ENCODE data around the gene EME2. TPM values are rescaled to one million over a fixed set of nuclear protein-coding genes. Genes with fewer than 3 reads are reported as not detected.

EME2 gene
- total and polyA plus RNA-seq, 2 donors (not counting 1 experiment from before 2014, with no cell fraction given), result 2.2 to 8.3 TPM

- H3K27ac ChIP-seq (ENCODE audit: insufficient read depth, low read length), result no peak overlapping the region
- DNase-seq (ENCODE audit: low read depth in 2 of 2), result no peak
- H4K20me1 ChIP-seq (ENCODE audit: control insufficient read depth, extremely low read depth, insufficient read depth, low read length), result no peaks in the 10 kb centered on the region
- H3K36me3 ChIP-seq (ENCODE audit: control insufficient read depth, insufficient read depth, low read length), result peaks cover 17% of the 10 kb centered on the region
- peak overlapping the region; percentile 64 to 83 (median 76) for H3K4me3 ChIP-seq (replicated peaks in 1 of 4; ENCODE audit: control extremely low read depth in 1 of 4, insufficient read depth in 1 of 4, low read depth in 3 of 4, low read length in 4 of 4)
- peak overlapping the region; percentile 86 for H3K4me2 ChIP-seq (ENCODE audit: extremely low read depth, insufficient read depth, low read length)
- peaks cover 2% of the 10 kb centered on the region for H3K4me1 ChIP-seq (ENCODE audit: control insufficient read depth, extremely low read depth, insufficient read depth, low read length)
- H2AFZ ChIP-seq (ENCODE audit: low read length), result no peak overlapping the region
- no peaks in the 10 kb centered on the region for H3K9me3 ChIP-seq (ENCODE audit: control insufficient read depth, insufficient read depth, low read depth, low read length)
- H3K9ac ChIP-seq (ENCODE audit: insufficient read depth, low read length), result no peak overlapping the region
- no peaks in the 10 kb centered on the region for H3K27me3 ChIP-seq (ENCODE audit: control insufficient read depth, insufficient read depth, low read length)
- TF ChIP-seq EZH2 (IDR thresholded peaks at IDR 0.05; ENCODE audit: low read length, missing control alignments) (no peak), CTCF (conservative IDR thresholded peaks at IDR 0.05 in 1 of 2, IDR thresholded peaks at IDR 0.05 in 1 of 2; ENCODE audit: low read depth in 1 of 2, low read length in 2 of 2) (no peak)
- peaks cover 25% of the 10 kb centered on the region for H3K79me2 ChIP-seq (ENCODE audit: control insufficient read depth, insufficient read depth, low read length)
These were observed 8.6 kb downstream of the EME2 start for GRCh38 chr16:1781254-1781653.

- Histone ChIP-seq H3K4me3 (replicated peaks in 1 of 4; ENCODE audit: control extremely low read depth in 1 of 4, insufficient read depth in 1 of 4, low read depth in 3 of 4, low read length in 4 of 4) (peak overlapping the region; percentile 64 to 83 (median 76)), H2AFZ (ENCODE audit: low read length) (no peak overlapping the region), H4K20me1 (ENCODE audit: control insufficient read depth, extremely low read depth, insufficient read depth, low read length) (no peaks in the 10 kb centered on the region), H3K9ac (ENCODE audit: insufficient read depth, low read length) (peak overlapping the region; percentile 66), H3K36me3 (ENCODE audit: control insufficient read depth, insufficient read depth, low read length) (peaks cover 16% of the 10 kb centered on the region), H3K27ac (ENCODE audit: insufficient read depth, low read length) (peak overlapping the region; percentile 47), H3K4me2 (ENCODE audit: extremely low read depth, insufficient read depth, low read length) (peak overlapping the region; percentile 86), H3K9me3 (ENCODE audit: control insufficient read depth, insufficient read depth, low read depth, low read length) (no peaks in the 10 kb centered on the region), H3K27me3 (ENCODE audit: control insufficient read depth, insufficient read depth, low read length) (no peaks in the 10 kb centered on the region), H3K4me1 (ENCODE audit: control insufficient read depth, extremely low read depth, insufficient read depth, low read length) (peaks cover 2% of the 10 kb centered on the region), H3K79me2 (ENCODE audit: control insufficient read depth, insufficient read depth, low read length) (peaks cover 30% of the 10 kb centered on the region)
- TF ChIP-seq CTCF (conservative IDR thresholded peaks at IDR 0.05 in 1 of 2, IDR thresholded peaks at IDR 0.05 in 1 of 2; ENCODE audit: low read depth in 1 of 2, low read length in 2 of 2), result peak in 1 of 2 donors; percentile 5
- TF ChIP-seq EZH2 (IDR thresholded peaks at IDR 0.05; ENCODE audit: low read length, missing control alignments), result no peak
- peak in 1 of 2 donors; percentile 20 for DNase-seq (ENCODE audit: low read depth in 2 of 2)
These were observed 9.3 kb downstream of the EME2 start for GRCh38 chr16:1781758-1782407.

DNA sequence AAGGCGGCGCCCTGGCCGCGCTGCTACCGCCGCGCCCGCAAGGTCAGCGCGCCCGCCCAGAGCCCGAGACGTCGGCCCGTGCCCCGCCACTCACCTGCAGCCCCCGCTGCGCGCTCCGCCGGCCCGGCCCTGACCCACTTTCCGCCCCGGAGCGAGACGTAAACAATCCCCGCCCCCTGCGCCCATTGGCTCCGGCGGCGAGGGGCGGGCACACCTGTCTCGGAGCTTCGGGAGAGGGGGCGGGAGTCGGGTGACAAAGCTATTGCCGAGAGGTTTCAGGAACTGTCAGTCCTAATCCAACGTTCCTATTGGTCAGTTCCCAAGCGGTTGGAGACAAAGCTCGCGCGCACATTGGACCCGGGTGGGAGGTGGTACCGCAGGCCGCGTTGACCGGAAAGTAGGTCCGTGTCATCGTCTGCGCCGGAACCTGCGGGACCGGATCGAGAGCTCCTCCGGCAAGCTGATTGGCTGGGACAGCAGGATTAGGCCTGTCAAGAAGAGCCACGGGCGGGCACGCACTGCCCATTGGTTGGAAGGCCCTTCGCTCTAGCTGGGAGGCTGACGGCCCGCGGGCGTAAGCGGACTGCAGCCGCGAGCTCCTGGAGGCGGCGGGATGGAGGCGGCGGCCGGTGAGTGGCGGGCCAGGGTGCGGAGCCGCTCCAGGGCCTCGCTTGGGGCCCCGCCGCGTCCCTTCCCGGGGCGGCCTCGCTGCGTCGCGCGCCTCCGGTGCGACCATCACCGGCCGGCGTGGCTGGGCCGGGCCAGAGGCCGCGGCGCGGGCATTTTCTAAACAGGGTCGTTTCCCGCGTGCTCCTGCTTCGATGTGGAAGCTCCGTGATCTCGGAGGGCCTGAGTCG is 10.0 kb downstream of the EME2 start, which contains the start of the genes NUBP2 and SPSB3:
Gene NUBP2 (plus strand): TSS at position 553 of the 857 bp plus-strand sequence. CDS start 61 bp downstream, at position 614.
Gene SPSB3 (minus strand): TSS at position 164 of the 857 bp plus-strand sequence. CDS start 1,088 bp downstream, outside the sequence.
- H3K9ac ChIP-seq (ENCODE audit: insufficient read depth, low read length), result peak within 1 kb of the TSS; percentile 86
- H2AFZ ChIP-seq (ENCODE audit: low read length), result peak within 1 kb of the TSS; percentile 1
- H3K36me3 ChIP-seq (ENCODE audit: control insufficient read depth, insufficient read depth, low read length), result peaks cover 15% of the 10 kb centered on the region
- TF ChIP-seq EZH2 (IDR thresholded peaks at IDR 0.05; ENCODE audit: low read length, missing control alignments) (no peak), CTCF (conservative IDR thresholded peaks at IDR 0.05 in 1 of 2, IDR thresholded peaks at IDR 0.05 in 1 of 2; ENCODE audit: low read depth in 1 of 2, low read length in 2 of 2) (no peak)
- DNase-seq (ENCODE audit: low read depth in 2 of 2), result peak; percentile 100
- H3K79me2 ChIP-seq (ENCODE audit: control insufficient read depth, insufficient read depth, low read length), result peaks cover 31% of the 10 kb centered on the region
- peak within 1 kb of the TSS; percentile 62 for H3K27ac ChIP-seq (ENCODE audit: insufficient read depth, low read length)
- peak within 1 kb of the TSS; percentile 89 to 96 (median 92) for H3K4me3 ChIP-seq (replicated peaks in 1 of 4; ENCODE audit: control extremely low read depth in 1 of 4, insufficient read depth in 1 of 4, low read depth in 3 of 4, low read length in 4 of 4)
- no peaks in the 10 kb centered on the region for H4K20me1 ChIP-seq (ENCODE audit: control insufficient read depth, extremely low read depth, insufficient read depth, low read length)
- peak within 1 kb of the TSS; percentile 86 for H3K4me2 ChIP-seq (ENCODE audit: extremely low read depth, insufficient read depth, low read length)
- peaks cover 2% of the 10 kb centered on the region for H3K4me1 ChIP-seq (ENCODE audit: control insufficient read depth, extremely low read depth, insufficient read depth, low read length)
- H3K9me3 ChIP-seq (ENCODE audit: control insufficient read depth, insufficient read depth, low read depth, low read length), result no peaks in the 10 kb centered on the region
- H3K27me3 ChIP-seq (ENCODE audit: control insufficient read depth, insufficient read depth, low read length), result no peaks in the 10 kb centered on the region
